ENCODE measurements around the gene PTPN3. TPM values are rescaled to one million over a fixed set of nuclear protein-coding genes. Genes with fewer than 3 reads are reported as not detected.

The PTPN3 gene
- total and polyA plus RNA-seq, 10 of the 15 experiments (the other 5 are each of a cell fraction or from before 2014, with no cell fraction given) = 0.18 to 1.3 (median 0.39) TPM

DNA sequence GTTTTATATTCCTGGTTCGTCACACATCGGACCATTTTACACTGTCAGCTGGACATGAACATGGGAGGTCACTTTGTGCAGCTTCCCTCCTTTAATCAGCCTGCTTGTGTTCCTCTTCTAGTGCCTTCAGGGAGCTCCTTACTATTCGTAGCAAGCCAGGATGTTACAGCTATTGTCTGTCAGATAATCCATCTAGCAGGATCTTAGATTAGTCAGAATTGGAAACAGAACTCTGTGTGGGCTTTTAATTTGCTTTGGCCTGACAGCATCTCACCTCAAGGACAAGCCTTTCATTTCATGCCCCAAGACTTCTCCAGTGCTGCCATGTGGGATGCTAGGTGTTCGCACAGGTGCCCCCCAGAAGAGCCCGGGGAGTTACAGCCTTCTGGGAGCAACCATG is 147.1 kb downstream of the PTPN3 start:
- H3K4me3 ChIP-seq = no peak overlapping the region
- no TSS peak for BruUV-seq (replicated peaks)
- no peaks in the 10 kb centered on the region for H3K9me3 ChIP-seq (replicated peaks; ENCODE audit: control insufficient read depth, insufficient read depth, low read length)
- 37% methylated on average over 5 of the region's 5 CpGs for WGBS (ENCODE audit: insufficient coverage, insufficient replicate concordance, low lambda C conversion rate, missing lambda C conversion rate)
- SMC1A ChIA-PET (ENCODE audit: uncharacterized antibody, unreplicated experiment) = no interaction called here
- no peaks in the 10 kb centered on the region for H3K79me2 ChIP-seq (ENCODE audit: control insufficient read depth, insufficient read depth, low read length)
- in situ Hi-C loops (cut with MboI) = no loop called here
- no peaks in the 10 kb centered on the region for H4K20me1 ChIP-seq (ENCODE audit: control insufficient read depth, insufficient read depth)
- RAD21 ChIA-PET (ENCODE audit: unreplicated experiment) = no interaction called here
- no peak; the same call in 2 of the 3 replicates for ATAC-seq
- H3K27ac ChIP-seq (ENCODE audit: control insufficient read depth, insufficient read depth) = no peak overlapping the region
- no peak for DNase-seq (ENCODE audit: low read depth, low spot score)
- H3K27me3 ChIP-seq (replicated peaks in 1 of 2; ENCODE audit: control insufficient read depth in 2 of 2, insufficient read depth in 2 of 2, low read length in 1 of 2) = no peaks in the 10 kb centered on the region
- POLR2A ChIA-PET = no interaction called here
- intact Hi-C loops (cut with micrococcal nuclease; ENCODE audit: unreplicated experiment) = no loop called here
- no peak for FAIRE-seq
- CTCF ChIA-PET = interaction anchor here (1.1 kb wide), 1 partner anchor 29 kb away, joined by 5 read pairs; no protein-coding TSS in a partner anchor
- no peak overlapping the region for H3K9ac ChIP-seq (ENCODE audit: control insufficient read depth, insufficient read depth, low read length)
- H3K36me3 ChIP-seq (ENCODE audit: control insufficient read depth in 2 of 2, insufficient read depth in 2 of 2, low read length in 1 of 2) = no peaks in the 10 kb centered on the region
- H2AFZ ChIP-seq (ENCODE audit: control insufficient read depth, low read depth, low read length) = no peak overlapping the region
- H3K4me2 ChIP-seq (ENCODE audit: control insufficient read depth, insufficient read depth) = no peak overlapping the region
- H3K4me1 ChIP-seq (ENCODE audit: control insufficient read depth, insufficient read depth, low read length) = no peaks in the 10 kb centered on the region
- TF ChIP-seq RUNX3 (IDR thresholded peaks at IDR 0.05; ENCODE audit: low read length) (0 out of 2 replicates have a peak, but pooled peaks have one; percentile 10), IKZF2 (IDR thresholded peaks at IDR 0.05) (no peak), JUNB (IDR thresholded peaks at IDR 0.05) (peak; percentile 22; the same call in 1 of the 2 replicates)

- FAIRE-seq = no peak
Measured at GRCh38 chr9:109349421-109349846, 148.7 kb downstream of the PTPN3 start.

More at GRCh38 chr9:109349421-109349846, 148.7 kb downstream of the PTPN3 start:
- TF ChIP-seq SREBF1 (IDR thresholded peaks at IDR 0.05; ENCODE audit: low read length) (no peak), MEF2A (IDR thresholded peaks at IDR 0.05; ENCODE audit: insufficient read depth, low read depth, low read length) (no peak), CHD1 (IDR thresholded peaks at IDR 0.05; ENCODE audit: low read depth, low read length) (no peak), MAX (IDR thresholded peaks at IDR 0.05; ENCODE audit: low read depth, low read length) (no peak), BMI1 (IDR thresholded peaks at IDR 0.05; ENCODE audit: borderline replicate concordance) (no peak), TBL1XR1 (IDR thresholded peaks at IDR 0.05; ENCODE audit: low read depth, low read length) (no peak)
- TF ChIP-seq, protein P1, sequence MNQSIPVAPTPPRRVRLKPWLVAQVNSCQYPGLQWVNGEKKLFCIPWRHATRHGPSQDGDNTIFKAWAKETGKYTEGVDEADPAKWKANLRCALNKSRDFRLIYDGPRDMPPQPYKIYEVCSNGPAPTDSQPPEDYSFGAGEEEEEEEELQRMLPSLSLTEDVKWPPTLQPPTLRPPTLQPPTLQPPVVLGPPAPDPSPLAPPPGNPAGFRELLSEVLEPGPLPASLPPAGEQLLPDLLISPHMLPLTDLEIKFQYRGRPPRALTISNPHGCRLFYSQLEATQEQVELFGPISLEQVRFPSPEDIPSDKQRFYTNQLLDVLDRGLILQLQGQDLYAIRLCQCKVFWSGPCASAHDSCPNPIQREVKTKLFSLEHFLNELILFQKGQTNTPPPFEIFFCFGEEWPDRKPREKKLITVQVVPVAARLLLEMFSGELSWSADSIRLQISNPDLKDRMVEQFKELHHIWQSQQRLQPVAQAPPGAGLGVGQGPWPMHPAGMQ (IDR thresholded peaks at IDR 0.05; ENCODE audit: borderline replicate concordance) = no peak
- TF ChIP-seq, protein P2, sequence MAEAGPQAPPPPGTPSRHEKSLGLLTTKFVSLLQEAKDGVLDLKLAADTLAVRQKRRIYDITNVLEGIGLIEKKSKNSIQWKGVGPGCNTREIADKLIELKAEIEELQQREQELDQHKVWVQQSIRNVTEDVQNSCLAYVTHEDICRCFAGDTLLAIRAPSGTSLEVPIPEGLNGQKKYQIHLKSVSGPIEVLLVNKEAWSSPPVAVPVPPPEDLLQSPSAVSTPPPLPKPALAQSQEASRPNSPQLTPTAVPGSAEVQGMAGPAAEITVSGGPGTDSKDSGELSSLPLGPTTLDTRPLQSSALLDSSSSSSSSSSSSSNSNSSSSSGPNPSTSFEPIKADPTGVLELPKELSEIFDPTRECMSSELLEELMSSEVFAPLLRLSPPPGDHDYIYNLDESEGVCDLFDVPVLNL (IDR thresholded peaks at IDR 0.05; ENCODE audit: low read depth, low read length) = no peak
- no peaks in the 10 kb centered on the region for H3K9me3 ChIP-seq (replicated peaks; ENCODE audit: control insufficient read depth, insufficient read depth, low read length)
- no peaks in the 10 kb centered on the region for H4K20me1 ChIP-seq (ENCODE audit: control insufficient read depth, insufficient read depth)
- H3K36me3 ChIP-seq (ENCODE audit: control insufficient read depth in 2 of 2, insufficient read depth in 2 of 2, low read length in 1 of 2) = no peaks in the 10 kb centered on the region
- ChIA-PET POLR2A (no interaction called here), CTCF (interaction anchor here (1.2 kb wide), 1 partner anchor 62 kb away, joined by 4 read pairs; no protein-coding TSS in a partner anchor), SMC1A (ENCODE audit: uncharacterized antibody, unreplicated experiment) (no interaction called here), RAD21 (ENCODE audit: unreplicated experiment) (interaction anchor here (1.2 kb wide), 1 partner anchor 9 kb away, joined by 3 read pairs; no protein-coding TSS in a partner anchor)
- H3K9ac ChIP-seq (ENCODE audit: control insufficient read depth, insufficient read depth, low read length) = no peak overlapping the region
- no TSS peak for BruUV-seq (replicated peaks)
- no peak overlapping the region for H2AFZ ChIP-seq (ENCODE audit: control insufficient read depth, low read depth, low read length)
- no peak for DNase-seq (ENCODE audit: low read depth, low spot score)
- H3K4me3 ChIP-seq = no peak overlapping the region
- no peaks in the 10 kb centered on the region for H3K4me1 ChIP-seq (ENCODE audit: control insufficient read depth, insufficient read depth, low read length)
- no peak overlapping the region for H3K4me2 ChIP-seq (ENCODE audit: control insufficient read depth, insufficient read depth)
- H3K27ac ChIP-seq (ENCODE audit: control insufficient read depth, insufficient read depth) = no peak overlapping the region
- no peaks in the 10 kb centered on the region; a peak in 1 of 4 replicates for H3K27me3 ChIP-seq (replicated peaks in 1 of 2; ENCODE audit: control insufficient read depth in 2 of 2, insufficient read depth in 2 of 2, low read length in 1 of 2)
- intact Hi-C loops (cut with micrococcal nuclease; ENCODE audit: unreplicated experiment) = no loop called here
- in situ Hi-C loops (cut with MboI) = no loop called here
- no peaks in the 10 kb centered on the region for H3K79me2 ChIP-seq (ENCODE audit: control insufficient read depth, insufficient read depth, low read length)
- no peak for ATAC-seq

Measured in GM12878 (cell line).